PFSK-1 (cell line): Measurements from ENCODE around the gene MARVELD3.

ENCODE experiments used
- FOXP2 ChIP-seq: optimal IDR thresholded peaks from 2 replicates; pipeline ENCODE3; 2011; ENCODE audit warnings: borderline replicate concordance, control low read depth, inconsistent platforms; ENCODE audit not compliant: insufficient read depth; ENCODE audit errors: extremely low read length, extremely low read depth
- POLR2AphosphoS5 ChIP-seq: IDR thresholded peaks from 2 replicates; pipeline ENCODE4 v1.6.1; 2012; ENCODE audit warnings: low read depth, mild to moderate bottlenecking, control low read depth, low read length, moderate library complexity
- SIN3A ChIP-seq: IDR thresholded peaks from 2 replicates; pipeline ENCODE4 v1.6.1; 2012; ENCODE audit warnings: mild to moderate bottlenecking, low read length, moderate library complexity, borderline replicate concordance; ENCODE audit not compliant: insufficient read depth
- TAF1 ChIP-seq: IDR thresholded peaks from 2 replicates; pipeline ENCODE4 v1.6.1; 2012; ENCODE audit warnings: low read length, control low read depth, borderline replicate concordance; ENCODE audit not compliant: insufficient read depth
- TF ChIP-seq, protein P1 (sequence below), 2 experiments: IDR thresholded peaks; 2 replicates each; pipeline versions ENCODE4 v1.6.1 to v1.8.0; 2011 to 2012; ENCODE audit warnings: low read depth in 2 of 2, low read length in 2 of 2, control low read depth in 1 of 2, inconsistent platforms in 1 of 2, mild to moderate bottlenecking in 1 of 2, moderate library complexity in 1 of 2; ENCODE audit not compliant: insufficient read depth in 1 of 2

MARVELD3 gene

GRCh38 chr16:71637398-71637797 is 11.4 kb downstream of the MARVELD3 start:
- TF ChIP-seq TAF1 (no peak), POLR2AphosphoS5 (no peak), SIN3A (no peak), FOXP2 (no peak)
- TF ChIP-seq, protein P1, sequence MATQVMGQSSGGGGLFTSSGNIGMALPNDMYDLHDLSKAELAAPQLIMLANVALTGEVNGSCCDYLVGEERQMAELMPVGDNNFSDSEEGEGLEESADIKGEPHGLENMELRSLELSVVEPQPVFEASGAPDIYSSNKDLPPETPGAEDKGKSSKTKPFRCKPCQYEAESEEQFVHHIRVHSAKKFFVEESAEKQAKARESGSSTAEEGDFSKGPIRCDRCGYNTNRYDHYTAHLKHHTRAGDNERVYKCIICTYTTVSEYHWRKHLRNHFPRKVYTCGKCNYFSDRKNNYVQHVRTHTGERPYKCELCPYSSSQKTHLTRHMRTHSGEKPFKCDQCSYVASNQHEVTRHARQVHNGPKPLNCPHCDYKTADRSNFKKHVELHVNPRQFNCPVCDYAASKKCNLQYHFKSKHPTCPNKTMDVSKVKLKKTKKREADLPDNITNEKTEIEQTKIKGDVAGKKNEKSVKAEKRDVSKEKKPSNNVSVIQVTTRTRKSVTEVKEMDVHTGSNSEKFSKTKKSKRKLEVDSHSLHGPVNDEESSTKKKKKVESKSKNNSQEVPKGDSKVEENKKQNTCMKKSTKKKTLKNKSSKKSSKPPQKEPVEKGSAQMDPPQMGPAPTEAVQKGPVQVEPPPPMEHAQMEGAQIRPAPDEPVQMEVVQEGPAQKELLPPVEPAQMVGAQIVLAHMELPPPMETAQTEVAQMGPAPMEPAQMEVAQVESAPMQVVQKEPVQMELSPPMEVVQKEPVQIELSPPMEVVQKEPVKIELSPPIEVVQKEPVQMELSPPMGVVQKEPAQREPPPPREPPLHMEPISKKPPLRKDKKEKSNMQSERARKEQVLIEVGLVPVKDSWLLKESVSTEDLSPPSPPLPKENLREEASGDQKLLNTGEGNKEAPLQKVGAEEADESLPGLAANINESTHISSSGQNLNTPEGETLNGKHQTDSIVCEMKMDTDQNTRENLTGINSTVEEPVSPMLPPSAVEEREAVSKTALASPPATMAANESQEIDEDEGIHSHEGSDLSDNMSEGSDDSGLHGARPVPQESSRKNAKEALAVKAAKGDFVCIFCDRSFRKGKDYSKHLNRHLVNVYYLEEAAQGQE (IDR thresholded peaks at IDR 0.05; ENCODE audit: insufficient read depth in 1 of 2, low read depth in 2 of 2, low read length in 2 of 2): no peak

GRCh38 chr16:71645450-71645849 is 19.5 kb downstream of the MARVELD3 start:
- TF ChIP-seq, protein P1 (IDR thresholded peaks at IDR 0.05; ENCODE audit: insufficient read depth in 1 of 2, low read depth in 2 of 2, low read length in 2 of 2): no peak
- TF ChIP-seq POLR2AphosphoS5: no peak
- TF ChIP-seq TAF1: no peak
- TF ChIP-seq SIN3A: no peak
- no peak for TF ChIP-seq FOXP2

DNA sequence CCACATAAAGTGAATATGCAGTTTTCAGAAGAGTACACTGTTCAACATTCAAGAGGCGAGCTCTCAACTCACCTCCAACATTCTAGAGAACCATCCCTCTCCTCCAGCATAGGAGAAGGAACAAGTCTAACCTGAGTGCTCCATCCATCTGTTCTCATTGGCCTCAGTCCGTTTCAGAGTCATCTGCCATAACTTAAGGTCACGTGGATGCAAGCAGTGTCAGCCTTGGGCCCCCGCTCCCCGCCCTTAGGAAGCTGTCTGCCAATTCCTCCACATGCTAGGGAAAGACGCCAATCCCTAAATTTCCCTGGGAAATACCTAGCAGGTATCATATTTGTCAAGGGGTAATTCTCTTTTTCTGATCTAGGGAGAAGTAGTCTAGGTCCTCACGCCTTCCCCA is 21.4 kb downstream of the MARVELD3 start:
- TF ChIP-seq FOXP2 (no peak), POLR2AphosphoS5 (no peak), TAF1 (no peak), SIN3A (no peak)
- TF ChIP-seq, protein P1 (IDR thresholded peaks at IDR 0.05; ENCODE audit: insufficient read depth in 1 of 2, low read depth in 2 of 2, low read length in 2 of 2): no peak

- TF ChIP-seq POLR2AphosphoS5: no peak
- TF ChIP-seq, protein P1 (IDR thresholded peaks at IDR 0.05; ENCODE audit: insufficient read depth in 1 of 2, low read depth in 2 of 2, low read length in 2 of 2): no peak
- TF ChIP-seq TAF1: no peak
- no peak for TF ChIP-seq SIN3A
- TF ChIP-seq FOXP2: no peak
These were observed 22.2 kb downstream of the MARVELD3 start for GRCh38 chr16:71648162-71648561.

- no peak for TF ChIP-seq POLR2AphosphoS5
- no peak for TF ChIP-seq SIN3A
These were observed 22.9 kb downstream of the MARVELD3 start for GRCh38 chr16:71648921-71649320.
